Mesodermal cell (in vitro differentiated cells): ENCODE measurements around the gene ALG14.
"Not testable (repeated sequence)": the region's sequence is repeated elsewhere in the genome, so short reads cannot be mapped to it uniquely, and the experiment has no call there.

ENCODE experiments used
- H3K27ac ChIP-seq: 2 replicates; pipeline ENCODE4 v1.7.0; 2013; ENCODE audit warnings: mild to moderate bottlenecking, low read depth, low read length, moderate library complexity; ENCODE audit not compliant: severe bottlenecking
- H3K36me3 ChIP-seq: 2 replicates; pipeline ENCODE4 v1.7.1; 2013; ENCODE audit warnings: mild to moderate bottlenecking, low read length, moderate library complexity; ENCODE audit not compliant: control insufficient read depth, insufficient read depth
- H3K4me1 ChIP-seq: one replicate; pipeline ENCODE4 v1.7.1; 2013; ENCODE audit warnings: mild to moderate bottlenecking, low read length; ENCODE audit not compliant: insufficient read depth, control insufficient read depth, poor library complexity, severe bottlenecking
- H3K4me3 ChIP-seq: 2 replicates; pipeline ENCODE4 v1.7.0; 2013; ENCODE audit warnings: low read length, control low read depth, mild to moderate bottlenecking; ENCODE audit not compliant: insufficient read depth, poor library complexity, severe bottlenecking; ENCODE audit errors: extremely low read depth
- H3K9me3 ChIP-seq: 2 replicates; pipeline ENCODE4 v1.7.1; 2013; ENCODE audit warnings: mild to moderate bottlenecking, low read length, moderate library complexity; ENCODE audit not compliant: control insufficient read depth
- WGBS, 2 experiments: methylation state at CpG; one replicate each; pipeline ENCODE4 v1.1.5; 2013; ENCODE audit warnings: missing lambda C conversion rate in 2 of 2; ENCODE audit not compliant: insufficient coverage in 2 of 2; 5-methylcytosine and 5-hydroxymethylcytosine counted together

ALG14 gene

GRCh38 chr1:95068956-95069709, 3.6 kb downstream of the ALG14 start:
- Histone ChIP-seq H3K9me3 (no peaks in the 10 kb centered on the region), H3K36me3 (peaks cover 4% of the 10 kb centered on the region), H3K4me1 (peaks cover 6% of the 10 kb centered on the region), H3K4me3 (no peak overlapping the region), H3K27ac (no peak overlapping the region)
- 82 to 95% methylated on average over 5 to 6 of the region's 6 CpGs for WGBS, 2 experiments

- H3K27ac ChIP-seq = no peak overlapping the region
- peaks cover 13% of the 10 kb centered on the region for H3K36me3 ChIP-seq
- no peaks in the 10 kb centered on the region for H3K9me3 ChIP-seq
- WGBS, 2 experiments = 72 to 81% methylated on average over 5 of the region's 5 CpGs
- H3K4me3 ChIP-seq = no peak overlapping the region
- H3K4me1 ChIP-seq = peaks cover 6% of the 10 kb centered on the region
These were observed 5.2 kb downstream of the ALG14 start for GRCh38 chr1:95067568-95067967.

- peaks cover 5% of the 10 kb centered on the region for H3K4me1 ChIP-seq
- H3K27ac ChIP-seq = no peak overlapping the region
- no peaks in the 10 kb centered on the region for H3K9me3 ChIP-seq
- peaks cover 13% of the 10 kb centered on the region for H3K36me3 ChIP-seq
- H3K4me3 ChIP-seq = no peak overlapping the region
- no CpG with 5 or more reads among the region's 2 CpGs for WGBS, 2 experiments
These were observed 5.7 kb downstream of the ALG14 start for GRCh38 chr1:95067062-95067461.

- 100% methylated on average over 1 of the region's 3 CpGs; no CpG with 5 or more reads in 1 of the 2 experiments for WGBS, 2 experiments
- Histone ChIP-seq H3K27ac (no peak overlapping the region), H3K4me1 (no peaks in the 10 kb centered on the region), H3K9me3 (no peaks in the 10 kb centered on the region), H3K36me3 (peaks cover 13% of the 10 kb centered on the region), H3K4me3 (no peak overlapping the region)
These were observed 11.2 kb downstream of the ALG14 start for GRCh38 chr1:95061445-95062006.

- H3K36me3 ChIP-seq = peaks cover 9% of the 10 kb centered on the region
These were observed 13.8 kb downstream of the ALG14 start for GRCh38 chr1:95058974-95059373.

GRCh38 chr1:95057351-95057750, 15.4 kb downstream of the ALG14 start:
- no peaks in the 10 kb centered on the region for H3K4me1 ChIP-seq
- no peaks in the 10 kb centered on the region for H3K9me3 ChIP-seq
- H3K36me3 ChIP-seq = no peaks in the 10 kb centered on the region
- 100% methylated on average over 1 of the region's 6 CpGs; no CpG with 5 or more reads in 1 of the 2 experiments for WGBS, 2 experiments
- H3K27ac ChIP-seq = no peak overlapping the region
- no peak overlapping the region for H3K4me3 ChIP-seq

More at GRCh38 chr1:95058974-95059373, 13.8 kb downstream of the ALG14 start:
- H3K9me3 ChIP-seq = no peaks in the 10 kb centered on the region
- no peaks in the 10 kb centered on the region for H3K4me1 ChIP-seq
- 89 to 92% methylated on average over 8 of the region's 9 CpGs for WGBS, 2 experiments
- no peak overlapping the region for H3K4me3 ChIP-seq
- H3K27ac ChIP-seq = no peak overlapping the region

- Histone ChIP-seq H3K36me3 (no peaks in the 10 kb centered on the region), H3K27ac (no peak overlapping the region), H3K4me1 (no peaks in the 10 kb centered on the region), H3K9me3 (no peaks in the 10 kb centered on the region), H3K4me3 (no peak overlapping the region)
- 92 to 100% methylated on average over 1 to 4 of the region's 5 CpGs for WGBS, 2 experiments
These were observed 22.8 kb downstream of the ALG14 start for GRCh38 chr1:95049935-95050334.

GRCh38 chr1:95048317-95048716, 24.4 kb downstream of the ALG14 start:
- H3K4me1 ChIP-seq = no peaks in the 10 kb centered on the region
- no CpG with 5 or more reads among the region's 3 CpGs for WGBS, 2 experiments
- no peak overlapping the region for H3K4me3 ChIP-seq
- no peaks in the 10 kb centered on the region for H3K36me3 ChIP-seq
- H3K9me3 ChIP-seq = no peaks in the 10 kb centered on the region
- no peak overlapping the region for H3K27ac ChIP-seq

GRCh38 chr1:95047624-95048023, 25.1 kb downstream of the ALG14 start:
- H3K4me3 ChIP-seq, H3K4me1 ChIP-seq, H3K27ac ChIP-seq, H3K9me3 ChIP-seq, H3K36me3 ChIP-seq: not testable (repeated sequence)
- 100% methylated on average over 2 of the region's 3 CpGs; no CpG with 5 or more reads in 1 of the 2 experiments for WGBS, 2 experiments

GRCh38 chr1:95046359-95046758, 26.4 kb downstream of the ALG14 start:
- H3K27ac ChIP-seq = no peak overlapping the region
- no peak overlapping the region for H3K4me3 ChIP-seq
- H3K9me3 ChIP-seq = no peaks in the 10 kb centered on the region
- no peaks in the 10 kb centered on the region for H3K36me3 ChIP-seq
- 86 to 92% methylated on average over 1 to 3 of the region's 3 CpGs for WGBS, 2 experiments
- H3K4me1 ChIP-seq = no peaks in the 10 kb centered on the region
